Endodermal cell (in vitro differentiated cells): ENCODE results near the gene NT5E. TPM values are rescaled to one million over a fixed set of nuclear protein-coding genes. Genes with fewer than 3 reads are reported as not detected.

Experiments used
- DNase-seq: peaks from one replicate; pipeline ENCODE4 v3.0.0-alpha.2; 2017
- H3K27ac ChIP-seq: 2 replicates; pipeline ENCODE4 v1.5.1; 2013; ENCODE audit warnings: mild to moderate bottlenecking, low read depth, low read length, moderate library complexity
- H3K27me3 ChIP-seq: 2 replicates; pipeline ENCODE4 v1.6.1; 2013; ENCODE audit warnings: mild to moderate bottlenecking, low read length, moderate library complexity; ENCODE audit not compliant: insufficient read depth, control insufficient read depth, poor library complexity, severe bottlenecking
- H3K36me3 ChIP-seq: 2 replicates; pipeline ENCODE4 v1.7.0; 2013; ENCODE audit warnings: mild to moderate bottlenecking, low read length, moderate library complexity; ENCODE audit not compliant: control insufficient read depth, insufficient read depth
- H3K4me1 ChIP-seq: one replicate; pipeline ENCODE4 v1.7.0; 2013; ENCODE audit warnings: low read length; ENCODE audit not compliant: control insufficient read depth, insufficient read depth
- H3K4me3 ChIP-seq: 2 replicates; pipeline ENCODE4 v1.5.1; 2013; ENCODE audit warnings: mild to moderate bottlenecking, low read length, moderate library complexity
- H3K9ac ChIP-seq: 2 replicates; pipeline ENCODE4 v1.6.1; 2013; ENCODE audit warnings: mild to moderate bottlenecking, low read length, moderate library complexity; ENCODE audit not compliant: poor library complexity, severe bottlenecking; ENCODE audit errors: extremely low read depth
- H3K9me3 ChIP-seq: 2 replicates; pipeline ENCODE4 v1.6.1; 2013; ENCODE audit warnings: mild to moderate bottlenecking, low read length, moderate library complexity; ENCODE audit not compliant: control insufficient read depth
- H3K27ac Mint-ChIP-seq: 2 replicates; pipeline ENCODE4 v1.8.0; 2020; ENCODE audit warnings: mixed read lengths
- H3K27me3 Mint-ChIP-seq: 2 replicates; pipeline ENCODE4 v1.8.0; 2021; ENCODE audit warnings: mild to moderate bottlenecking, mixed read lengths; ENCODE audit not compliant: insufficient read depth
- H3K36me3 Mint-ChIP-seq: 2 replicates; pipeline ENCODE4 v1.8.0; 2020; ENCODE audit warnings: low read depth, mixed read lengths
- H3K4me1 Mint-ChIP-seq: 2 replicates; pipeline ENCODE4 v1.8.0; 2020; ENCODE audit warnings: mixed read lengths
- H3K4me3 Mint-ChIP-seq: 2 replicates; pipeline ENCODE4 v1.8.0; 2020; ENCODE audit warnings: mild to moderate bottlenecking, moderate library complexity, mixed read lengths
- H3K9me3 Mint-ChIP-seq: 2 replicates; pipeline ENCODE4 v1.8.0; 2020; ENCODE audit warnings: mild to moderate bottlenecking, mixed read lengths
- WGBS, 2 experiments: methylation state at CpG; one replicate each; pipeline versions ENCODE4 v1.1.5 to v1.1.7; 2013; ENCODE audit warnings: missing lambda C conversion rate in 2 of 2, mixed read lengths in 1 of 2; ENCODE audit not compliant: insufficient coverage in 1 of 2, insufficient read length in 1 of 2; 5-methylcytosine and 5-hydroxymethylcytosine counted together
- total RNA-seq, 2 donors: library from RNA; stranded (reverse); fragmentation: NEBNext Ultra II Directional in 1 of 2; extraction: Animal tissue kit (Norgen Biotek cat#: 25700) in 1 of 2; gene quantifications; 2 replicates in 1 of 2; 3 replicates in 1 of 2; pipeline ENCODE4 v1.2.1, GENCODE V29; 2021
- TF ChIP-seq, protein P1 (sequence below): fragments of 200-600 bp; sonication (generic); conservative IDR thresholded peaks from 2 replicates; pipeline ENCODE4 v1.5.0; 2021; ENCODE audit warnings: antibody characterized with exemption, mild to moderate bottlenecking

NT5E gene
- total RNA-seq, 2 donors from 2014 or later, result 0.33 to 0.75 TPM

GRCh38 chr6:85406641-85407075, 43.2 kb upstream of the NT5E start:
- H3K36me3 Mint-ChIP-seq, result no peaks in the 10 kb centered on the region
- Histone ChIP-seq H3K4me3 (no peak overlapping the region), H3K9ac (no peak overlapping the region), H3K9me3 (no peaks in the 10 kb centered on the region), H3K27me3 (no peaks in the 10 kb centered on the region), H3K27ac (no peak overlapping the region), H3K4me1 (no peaks in the 10 kb centered on the region), H3K36me3 (no peaks in the 10 kb centered on the region)
- TF ChIP-seq, protein P1, sequence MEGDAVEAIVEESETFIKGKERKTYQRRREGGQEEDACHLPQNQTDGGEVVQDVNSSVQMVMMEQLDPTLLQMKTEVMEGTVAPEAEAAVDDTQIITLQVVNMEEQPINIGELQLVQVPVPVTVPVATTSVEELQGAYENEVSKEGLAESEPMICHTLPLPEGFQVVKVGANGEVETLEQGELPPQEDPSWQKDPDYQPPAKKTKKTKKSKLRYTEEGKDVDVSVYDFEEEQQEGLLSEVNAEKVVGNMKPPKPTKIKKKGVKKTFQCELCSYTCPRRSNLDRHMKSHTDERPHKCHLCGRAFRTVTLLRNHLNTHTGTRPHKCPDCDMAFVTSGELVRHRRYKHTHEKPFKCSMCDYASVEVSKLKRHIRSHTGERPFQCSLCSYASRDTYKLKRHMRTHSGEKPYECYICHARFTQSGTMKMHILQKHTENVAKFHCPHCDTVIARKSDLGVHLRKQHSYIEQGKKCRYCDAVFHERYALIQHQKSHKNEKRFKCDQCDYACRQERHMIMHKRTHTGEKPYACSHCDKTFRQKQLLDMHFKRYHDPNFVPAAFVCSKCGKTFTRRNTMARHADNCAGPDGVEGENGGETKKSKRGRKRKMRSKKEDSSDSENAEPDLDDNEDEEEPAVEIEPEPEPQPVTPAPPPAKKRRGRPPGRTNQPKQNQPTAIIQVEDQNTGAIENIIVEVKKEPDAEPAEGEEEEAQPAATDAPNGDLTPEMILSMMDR, result no peak
- DNase-seq, result no peak
- H3K27ac Mint-ChIP-seq, result no peak overlapping the region
- H3K9me3 Mint-ChIP-seq, result no peaks in the 10 kb centered on the region
- H3K4me3 Mint-ChIP-seq, result no peak overlapping the region
- WGBS, 2 experiments, result 93 to 100% methylated on average over 3 to 5 of the region's 5 CpGs
- H3K27me3 Mint-ChIP-seq, result no peaks in the 10 kb centered on the region
- H3K4me1 Mint-ChIP-seq, result peaks cover 22% of the 10 kb centered on the region

GRCh38 chr6:85408039-85408438, 41.8 kb upstream of the NT5E start:
- Mint-ChIP-seq H3K27me3 (no peaks in the 10 kb centered on the region), H3K9me3 (no peaks in the 10 kb centered on the region), H3K36me3 (no peaks in the 10 kb centered on the region), H3K4me1 (peaks cover 22% of the 10 kb centered on the region), H3K4me3 (no peak overlapping the region), H3K27ac (peak overlapping the region; percentile 8)
- Histone ChIP-seq H3K9ac (no peak overlapping the region), H3K27me3 (no peaks in the 10 kb centered on the region), H3K36me3 (no peaks in the 10 kb centered on the region), H3K9me3 (no peaks in the 10 kb centered on the region), H3K4me3 (no peak overlapping the region), H3K27ac (no peak overlapping the region), H3K4me1 (no peaks in the 10 kb centered on the region)
- WGBS, 2 experiments, result 72 to 83% methylated on average over 2 of the region's 2 CpGs
- TF ChIP-seq, protein P1, result no peak
- no peak for DNase-seq

DNA sequence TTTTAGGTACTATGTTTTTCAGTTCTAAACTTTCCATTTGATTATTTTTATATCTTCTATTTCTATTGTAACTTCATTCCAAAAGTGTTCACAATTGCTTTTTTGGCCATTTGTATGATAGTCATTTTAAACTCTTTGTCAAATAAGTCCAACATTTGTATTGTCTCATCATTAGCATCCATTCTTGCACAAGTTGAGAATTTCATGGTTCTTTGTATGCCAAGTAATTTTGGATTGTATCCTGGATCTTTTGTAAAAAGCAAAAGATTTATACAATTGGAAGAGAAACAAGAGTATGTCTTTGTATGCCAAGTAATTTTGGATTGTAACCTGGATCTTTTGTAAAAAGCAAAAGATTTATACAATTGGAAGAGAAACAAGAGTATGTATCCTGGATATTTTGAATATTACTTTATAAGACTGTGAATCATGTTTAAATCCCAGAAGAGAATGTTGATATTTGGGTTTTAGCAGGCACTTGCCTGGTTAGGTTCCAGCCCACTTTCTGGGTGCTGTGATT, 36.9 kb upstream of the NT5E start:
- Mint-ChIP-seq H3K36me3 (no peaks in the 10 kb centered on the region), H3K4me1 (no peaks in the 10 kb centered on the region), H3K4me3 (no peak overlapping the region), H3K27me3 (no peaks in the 10 kb centered on the region), H3K9me3 (no peaks in the 10 kb centered on the region), H3K27ac (no peak overlapping the region)
- Histone ChIP-seq H3K4me1 (no peaks in the 10 kb centered on the region), H3K27me3 (no peaks in the 10 kb centered on the region), H3K9me3 (no peaks in the 10 kb centered on the region), H3K9ac (no peak overlapping the region), H3K27ac (no peak overlapping the region), H3K4me3 (no peak overlapping the region), H3K36me3 (no peaks in the 10 kb centered on the region)
- TF ChIP-seq, protein P1, result no peak
- DNase-seq, result no peak
